DND-41 (cell line): Measurements from ENCODE around the gene CPT1A.

Experiments
- EZH2 ChIP-seq: IDR thresholded peaks from 3 replicates; pipeline ENCODE4 v1.6.1; 2012; ENCODE audit warnings: borderline replicate concordance, low read depth, mild to moderate bottlenecking, moderate library complexity, low read length, inconsistent platforms; ENCODE audit not compliant: severe bottlenecking
- TF ChIP-seq, protein P1 (sequence below): IDR thresholded peaks from 2 replicates; pipeline ENCODE4 v1.5.1; 2012; ENCODE audit warnings: borderline replicate concordance, low read length, moderate library complexity, mild to moderate bottlenecking; ENCODE audit not compliant: poor library complexity, severe bottlenecking; ENCODE audit errors: extremely low read depth

- TF ChIP-seq, protein P1, sequence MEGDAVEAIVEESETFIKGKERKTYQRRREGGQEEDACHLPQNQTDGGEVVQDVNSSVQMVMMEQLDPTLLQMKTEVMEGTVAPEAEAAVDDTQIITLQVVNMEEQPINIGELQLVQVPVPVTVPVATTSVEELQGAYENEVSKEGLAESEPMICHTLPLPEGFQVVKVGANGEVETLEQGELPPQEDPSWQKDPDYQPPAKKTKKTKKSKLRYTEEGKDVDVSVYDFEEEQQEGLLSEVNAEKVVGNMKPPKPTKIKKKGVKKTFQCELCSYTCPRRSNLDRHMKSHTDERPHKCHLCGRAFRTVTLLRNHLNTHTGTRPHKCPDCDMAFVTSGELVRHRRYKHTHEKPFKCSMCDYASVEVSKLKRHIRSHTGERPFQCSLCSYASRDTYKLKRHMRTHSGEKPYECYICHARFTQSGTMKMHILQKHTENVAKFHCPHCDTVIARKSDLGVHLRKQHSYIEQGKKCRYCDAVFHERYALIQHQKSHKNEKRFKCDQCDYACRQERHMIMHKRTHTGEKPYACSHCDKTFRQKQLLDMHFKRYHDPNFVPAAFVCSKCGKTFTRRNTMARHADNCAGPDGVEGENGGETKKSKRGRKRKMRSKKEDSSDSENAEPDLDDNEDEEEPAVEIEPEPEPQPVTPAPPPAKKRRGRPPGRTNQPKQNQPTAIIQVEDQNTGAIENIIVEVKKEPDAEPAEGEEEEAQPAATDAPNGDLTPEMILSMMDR: peak; percentile 44
- TF ChIP-seq EZH2: no peak
These were observed 16.1 kb downstream of the CPT1A start for GRCh38 chr11:68825571-68825970.
